Neutrophil (primary cell): ENCODE data around the gene KCNQ5.

Experiments
- H3K27ac ChIP-seq: fragments of 200-600 bp; sonication (generic); 2 replicates; pipeline ENCODE4 v1.5.1; 2016; ENCODE audit warnings: mild to moderate bottlenecking, moderate library complexity
- H3K27me3 ChIP-seq: fragments of 200-600 bp; sonication (generic); 2 replicates; pipeline ENCODE4 v1.6.0; 2016; ENCODE audit warnings: mild to moderate bottlenecking
- H3K36me3 ChIP-seq: fragments of 200-600 bp; sonication (generic); 2 replicates; pipeline ENCODE4 v1.5.1; 2017
- H3K4me1 ChIP-seq, 2 experiments: fragments of 200-600 bp in 1 of 2; sonication (generic) in 1 of 2; 1 replicate in 1 of 2; 2 replicates in 1 of 2; pipeline versions ENCODE4 v1.5.1 to v1.6.1; 2013 to 2016; ENCODE audit warnings: low read depth in 1 of 2, low read length in 1 of 2, mild to moderate bottlenecking in 1 of 2, moderate library complexity in 1 of 2; ENCODE audit not compliant: control insufficient read depth in 1 of 2, insufficient read depth in 1 of 2
- H3K4me3 ChIP-seq, 2 experiments: fragments of 200-600 bp in 1 of 2; sonication (generic) in 1 of 2; 1 replicate in 1 of 2; 2 replicates in 1 of 2; pipeline ENCODE4 v1.5.1; 2013 to 2016; ENCODE audit warnings: low read depth in 1 of 2, low read length in 1 of 2, mild to moderate bottlenecking in 1 of 2, moderate library complexity in 1 of 2
- H3K9me3 ChIP-seq: fragments of 200-600 bp; sonication (generic); 2 replicates; pipeline ENCODE4 v1.5.1; 2016
- CTCF ChIP-seq: fragments of 200-600 bp; sonication (generic); IDR thresholded peaks from 2 replicates; pipeline ENCODE4 v1.5.1; 2016; ENCODE audit warnings: antibody characterized with exemption

Gene KCNQ5

DNA sequence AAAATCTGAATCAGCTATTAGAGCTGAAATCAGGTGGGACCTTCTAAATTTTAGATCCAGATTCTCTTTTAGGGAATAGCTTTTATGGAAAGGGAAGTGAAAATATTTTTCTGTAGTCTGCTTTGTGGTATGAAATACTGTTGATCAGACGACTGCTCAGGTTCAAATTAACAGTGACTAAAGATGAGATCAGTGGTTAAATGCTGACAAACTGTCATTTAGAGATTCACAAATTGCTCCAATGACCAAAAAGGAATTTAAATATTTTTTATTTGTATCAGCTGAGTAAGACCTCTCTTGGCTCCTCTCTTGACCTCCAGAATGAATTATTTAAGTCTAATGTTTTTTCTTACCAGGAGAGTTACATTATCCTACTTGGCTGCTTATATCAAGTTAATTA lies 77.3 kb downstream of the KCNQ5 start:
- Histone ChIP-seq H3K9me3 (no peaks in the 10 kb centered on the region), H3K4me3 (no peak overlapping the region), H3K36me3 (no peaks in the 10 kb centered on the region), H3K4me1 (no peaks in the 10 kb centered on the region), H3K27ac (no peak overlapping the region), H3K27me3 (no peaks in the 10 kb centered on the region)
- TF ChIP-seq CTCF = no peak

- Histone ChIP-seq H3K27me3 (no peaks in the 10 kb centered on the region), H3K9me3 (no peaks in the 10 kb centered on the region), H3K36me3 (no peaks in the 10 kb centered on the region), H3K27ac (no peak overlapping the region), H3K4me1 (no peaks in the 10 kb centered on the region), H3K4me3 (no peak overlapping the region)
- no peak for TF ChIP-seq CTCF
Observed at GRCh38 chr6:72702421-72702820, 80.6 kb downstream of the KCNQ5 start.

- Histone ChIP-seq H3K27ac (no peak overlapping the region), H3K27me3 (no peaks in the 10 kb centered on the region)
- no peak for TF ChIP-seq CTCF
Observed at GRCh38 chr6:72703093-72703492, 81.2 kb downstream of the KCNQ5 start.

DNA sequence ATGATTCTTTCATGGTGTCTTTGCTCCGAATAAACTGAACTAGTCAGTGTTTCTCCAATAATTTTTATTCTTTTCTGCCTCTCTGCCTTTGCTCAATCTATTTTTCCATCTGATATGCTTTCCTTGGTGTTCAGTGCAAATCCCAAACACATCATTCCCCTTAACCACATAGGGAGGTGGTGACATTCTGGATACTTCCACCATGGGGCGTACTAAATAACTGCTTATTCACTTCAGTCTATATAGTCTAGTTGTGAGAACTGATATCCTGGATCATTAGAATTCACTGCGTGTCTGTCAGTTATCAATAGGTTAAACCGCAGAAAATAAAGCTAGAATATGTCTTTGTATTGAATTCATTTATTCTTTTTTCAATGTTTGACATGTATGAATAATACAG lies 83.1 kb downstream of the KCNQ5 start:
- Histone ChIP-seq H3K4me3 (no peak overlapping the region), H3K36me3 (no peaks in the 10 kb centered on the region), H3K27me3 (no peaks in the 10 kb centered on the region), H3K27ac (no peak overlapping the region), H3K9me3 (no peaks in the 10 kb centered on the region), H3K4me1 (no peaks in the 10 kb centered on the region)
- TF ChIP-seq CTCF = no peak

More at GRCh38 chr6:72703093-72703492, 81.2 kb downstream of the KCNQ5 start:
- Histone ChIP-seq H3K4me1 (no peaks in the 10 kb centered on the region), H3K36me3 (no peaks in the 10 kb centered on the region), H3K4me3 (no peak overlapping the region), H3K9me3 (no peaks in the 10 kb centered on the region)

DNA sequence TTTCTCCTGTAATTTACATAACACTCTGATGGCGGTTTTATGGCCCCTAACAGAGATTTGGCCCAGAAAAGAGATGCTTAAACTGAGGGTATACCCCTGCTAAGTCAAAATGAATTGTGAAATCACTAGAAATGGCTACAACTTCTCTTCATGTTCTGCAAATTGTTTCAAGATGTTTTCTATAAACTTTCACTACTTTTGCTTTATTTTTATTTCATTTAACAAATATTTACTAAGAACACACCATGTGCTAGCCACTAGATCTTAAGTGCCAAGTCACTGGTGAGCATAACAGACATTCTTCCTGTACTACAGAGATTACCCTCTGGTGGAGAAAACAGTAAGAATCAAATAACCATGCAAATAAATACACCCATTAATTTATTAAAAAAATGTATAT lies 87.6 kb downstream of the KCNQ5 start:
- Histone ChIP-seq H3K36me3 (no peaks in the 10 kb centered on the region), H3K4me3 (no peak overlapping the region), H3K27me3 (no peaks in the 10 kb centered on the region), H3K4me1 (no peaks in the 10 kb centered on the region), H3K27ac (no peak overlapping the region), H3K9me3 (no peaks in the 10 kb centered on the region)
- no peak for TF ChIP-seq CTCF

GRCh38 chr6:72711731-72712130 lies 89.9 kb downstream of the KCNQ5 start:
- Histone ChIP-seq H3K27me3 (no peaks in the 10 kb centered on the region), H3K9me3 (no peaks in the 10 kb centered on the region), H3K4me3 (no peak overlapping the region), H3K4me1 (no peaks in the 10 kb centered on the region), H3K36me3 (no peaks in the 10 kb centered on the region), H3K27ac (no peak overlapping the region)
- TF ChIP-seq CTCF = no peak
